GM19035 (cell line): ENCODE data around the gene LCE6A.

Experiments
- ATAC-seq: cut with Tn5 transposase; IDR thresholded peaks from one replicate; pipeline ENCODE4 v1.9.1; 2021; ENCODE audit not compliant: unreplicated experiment

LCE6A gene, protein sequence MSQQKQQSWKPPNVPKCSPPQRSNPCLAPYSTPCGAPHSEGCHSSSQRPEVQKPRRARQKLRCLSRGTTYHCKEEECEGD

DNA sequence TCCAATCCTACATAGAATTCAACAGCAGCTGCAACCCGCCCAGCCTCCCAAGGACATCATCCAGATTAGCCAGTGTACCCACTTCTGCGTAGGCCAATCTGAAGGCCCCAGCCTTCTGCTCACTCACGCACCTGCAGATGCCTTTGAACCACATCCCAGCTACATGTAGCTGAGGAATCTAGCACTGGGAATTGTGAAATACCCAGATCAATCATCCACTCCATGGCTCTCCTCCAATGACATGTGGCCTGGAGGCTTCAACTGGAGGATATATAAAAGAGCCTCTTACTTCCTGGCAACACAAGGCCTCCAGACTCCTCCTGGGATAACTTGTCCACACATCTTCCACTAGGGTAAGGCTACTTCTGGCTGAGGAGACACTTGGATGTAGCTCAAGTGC is at the start of gene LCE6A:
Gene LCE6A, plus strand, starts transcription at position 301 of the 400 bp plus-strand sequence. CDS start 665 bp downstream, outside the sequence.
- ATAC-seq, result no peak

GRCh38 chr1:152795686-152796085 is 47.0 kb upstream of the LCE6A start:
- ATAC-seq, result no peak

GRCh38 chr1:152796421-152796820 is 46.2 kb upstream of the LCE6A start, which contains the start of gene LCE1D:
TSS of gene LCE1D (plus strand) at chr1:152796721. CDS start at chr1:152797795, 1,074 bp downstream.
- no peak for ATAC-seq

GRCh38 chr1:152801333-152801732 is 41.3 kb upstream of the LCE6A start:
- no peak for ATAC-seq

DNA sequence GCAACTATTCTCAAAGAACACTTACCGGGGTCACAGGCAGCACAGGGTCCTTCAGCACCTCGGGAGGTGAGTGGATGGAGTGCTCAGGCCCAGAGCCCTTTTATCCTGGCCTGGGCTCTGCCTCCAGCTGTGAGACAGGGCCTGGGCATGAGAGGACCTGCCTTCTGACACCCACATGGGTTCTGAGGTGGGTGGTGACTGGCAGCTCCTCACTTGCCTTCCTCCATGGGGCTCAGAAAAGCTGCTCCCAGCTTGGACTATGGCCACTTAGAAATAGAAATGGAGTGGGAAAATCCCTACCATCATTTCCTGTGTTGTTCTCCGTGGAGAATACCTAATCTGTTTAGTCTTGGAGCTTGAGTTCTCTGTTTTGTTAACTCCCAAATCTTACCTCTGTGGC is 36.1 kb upstream of the LCE6A start, which contains the start of gene LCE1C:
Gene LCE1C, minus strand, starts transcription at position 76 of the 400 bp plus-strand sequence. CDS start 1,173 bp downstream, outside the sequence.
- no peak for ATAC-seq

- ATAC-seq, result no peak
Measured at GRCh38 chr1:152811050-152811449, 31.6 kb upstream of the LCE6A start.

DNA sequence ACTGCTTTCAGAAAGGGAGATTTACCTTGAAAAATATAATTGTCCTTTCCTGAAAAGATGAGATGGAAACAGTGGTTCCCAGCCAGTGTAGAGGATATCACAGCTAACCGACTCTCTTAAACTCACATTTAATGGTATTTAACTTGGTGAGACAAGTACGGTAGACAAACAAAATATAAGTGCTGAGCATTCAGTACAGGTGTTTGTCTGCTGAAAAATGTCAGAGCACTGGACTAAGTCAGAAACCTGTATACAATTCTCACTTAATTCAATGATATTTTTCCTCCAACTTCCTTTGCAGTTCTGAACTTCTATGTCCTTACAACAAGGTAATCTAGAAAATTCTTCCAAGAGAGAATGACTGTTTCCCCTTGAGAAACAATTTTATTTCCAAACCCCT is 31.0 kb upstream of the LCE6A start, which contains the start of gene LCE1B:
Gene LCE1B, plus strand, starts transcription at position 301 of the 400 bp plus-strand sequence. CDS start 476 bp downstream, outside the sequence.
- ATAC-seq, result no peak

- ATAC-seq, result no peak
Measured at GRCh38 chr1:152817309-152817708, 25.3 kb upstream of the LCE6A start.

DNA sequence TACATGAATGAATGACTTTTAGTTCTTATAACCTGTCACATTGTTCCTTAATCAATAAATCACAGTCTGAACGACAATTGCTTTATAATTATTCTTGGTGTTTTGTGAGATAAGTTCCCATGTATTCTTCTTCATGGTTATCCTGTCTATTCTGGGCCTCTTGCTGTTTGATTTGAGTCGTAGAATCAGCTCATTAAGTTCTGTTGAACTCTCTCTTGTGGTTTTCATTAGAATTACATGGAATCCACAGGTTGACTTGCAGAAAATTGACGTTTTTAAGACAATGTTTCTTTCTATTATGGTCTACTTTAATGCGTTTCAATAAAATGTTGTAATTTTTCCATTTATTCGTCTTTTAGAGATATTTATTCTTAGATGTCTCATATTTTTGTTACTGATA is 19.4 kb upstream of the LCE6A start:
- ATAC-seq, result no peak

GRCh38 chr1:152824964-152825363 is 17.7 kb upstream of the LCE6A start:
- no peak for ATAC-seq

DNA sequence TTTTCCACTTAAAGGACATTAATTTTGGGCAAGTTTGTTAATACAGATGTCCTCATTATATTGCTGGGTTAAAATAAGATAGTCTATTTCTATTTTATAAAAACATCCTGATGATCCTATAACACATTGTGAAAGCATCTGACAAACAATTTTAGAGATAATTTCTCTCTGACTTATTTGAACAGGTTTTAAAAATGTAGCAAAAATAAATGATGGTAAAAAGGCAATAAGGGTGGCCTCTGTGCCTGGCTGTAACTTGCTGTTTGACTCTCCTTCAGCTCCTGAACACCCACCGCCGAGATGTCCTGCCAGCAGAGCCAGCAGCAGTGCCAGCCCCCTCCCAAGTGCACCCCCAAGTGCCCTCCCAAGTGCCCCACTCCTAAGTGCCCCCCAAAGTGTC is 15.5 kb upstream of the LCE6A start, which contains the start of gene LCE1A:
Gene LCE1A, plus strand, starts transcription at position 301 of the 400 bp plus-strand sequence. Its CDS starts 0 bp downstream, at position 301.
- no peak for ATAC-seq

- ATAC-seq, result no peak
Measured at GRCh38 chr1:152836870-152837269, 5.8 kb upstream of the LCE6A start.

DNA sequence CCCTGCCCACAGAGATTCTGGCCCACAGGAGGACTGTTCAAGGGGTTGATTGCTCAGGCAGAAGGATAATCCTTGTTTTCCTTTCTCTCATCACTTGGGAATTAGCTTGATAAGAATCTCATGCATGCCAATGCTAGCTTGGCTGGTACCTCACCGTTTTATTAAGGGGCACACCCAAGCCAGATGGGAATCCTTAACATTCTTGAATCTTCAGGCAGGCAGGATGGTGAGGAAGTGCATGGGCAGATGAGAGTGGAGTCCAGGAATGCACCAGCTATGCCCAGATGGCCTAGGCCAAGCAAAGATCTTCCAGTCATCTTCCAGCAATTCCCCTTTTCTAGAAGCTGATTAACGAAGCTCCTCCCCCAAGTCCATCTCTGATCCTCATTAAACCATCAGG is 13.0 kb downstream of the LCE6A start:
- ATAC-seq, result no peak

- no peak for ATAC-seq
Measured at GRCh38 chr1:152858062-152858461, 15.4 kb downstream of the LCE6A start.

DNA sequence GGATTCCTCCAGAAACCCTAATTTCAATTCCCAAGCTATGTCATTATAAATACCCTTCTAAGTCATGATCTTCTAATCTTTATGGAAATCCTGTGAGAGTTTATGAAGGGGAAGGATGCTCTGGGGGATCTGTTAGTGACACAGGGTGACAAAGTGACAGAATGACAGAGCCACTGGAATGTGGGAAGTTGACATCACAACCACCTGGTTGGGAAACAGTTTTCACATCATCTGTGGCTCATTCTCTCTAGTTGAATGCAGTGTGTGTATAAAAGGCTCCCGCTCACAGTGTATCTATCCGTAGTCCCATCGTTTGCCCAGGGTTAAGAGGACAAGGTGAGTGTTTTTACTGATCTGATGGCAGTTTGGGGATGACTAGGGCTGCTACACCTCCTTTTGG is 17.0 kb downstream of the LCE6A start, which contains the start of gene LCE7A:
Gene LCE7A, plus strand, starts transcription at position 301 of the 400 bp plus-strand sequence. CDS start 702 bp downstream, outside the sequence.
- no peak for ATAC-seq

DNA sequence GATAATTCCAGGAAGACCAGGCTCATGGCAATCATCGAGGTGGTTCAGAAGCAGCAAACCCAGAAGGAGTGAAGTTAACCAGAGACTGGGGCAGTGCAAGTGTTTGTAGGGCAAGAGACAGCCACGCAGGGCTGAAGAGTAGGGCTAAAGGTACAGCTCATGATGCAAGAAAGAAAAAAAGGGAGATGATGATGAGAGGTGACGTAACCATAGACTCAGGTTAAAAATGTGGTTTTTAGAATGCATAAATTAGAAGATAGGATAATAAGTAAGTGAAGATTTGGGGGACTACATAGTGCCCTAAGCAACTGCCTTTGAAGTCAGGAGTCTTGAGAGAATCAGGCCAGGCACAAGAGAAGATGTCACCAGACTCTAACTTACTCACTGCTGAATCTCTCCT is 17.5 kb downstream of the LCE6A start:
- ATAC-seq, result no peak

DNA sequence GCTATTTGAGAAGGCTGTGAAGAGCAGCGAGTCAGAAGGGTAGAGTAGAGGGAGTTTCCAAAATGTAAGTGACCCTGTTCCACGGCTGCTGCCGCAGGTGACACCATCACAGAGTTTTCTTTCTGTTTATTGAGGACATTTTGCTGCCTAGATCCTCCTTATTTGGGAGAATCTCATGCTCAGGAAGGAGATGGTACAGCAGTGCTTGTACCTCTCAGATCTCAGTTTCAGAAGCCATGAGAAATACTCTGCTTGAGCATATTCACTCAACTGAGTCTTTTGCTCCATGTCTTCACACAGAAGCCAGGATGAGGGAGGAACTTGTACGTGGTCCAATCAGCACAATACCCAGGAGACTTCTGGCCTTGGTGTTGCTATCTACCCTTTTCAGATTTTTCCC is 18.7 kb downstream of the LCE6A start:
- ATAC-seq, result no peak

DNA sequence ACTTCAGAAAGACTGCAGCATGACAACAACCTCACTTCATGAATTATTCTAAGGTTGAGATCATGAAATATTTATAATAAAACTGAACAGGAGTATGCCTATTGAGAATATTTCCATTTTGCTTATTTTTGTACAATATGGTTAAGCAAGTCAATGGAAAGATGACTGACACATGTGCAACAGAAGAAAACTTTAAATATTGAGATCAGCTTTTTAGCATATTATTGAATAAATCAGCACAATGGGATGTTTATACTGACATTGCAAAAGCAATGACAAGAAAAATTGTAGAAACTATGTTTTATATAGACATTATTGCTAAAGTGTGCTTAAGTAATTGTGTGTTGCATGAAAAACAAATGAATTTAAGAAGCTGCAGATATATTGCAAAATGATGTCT is 21.8 kb downstream of the LCE6A start:
- ATAC-seq, result no peak

GRCh38 chr1:152866321-152866720 is 23.7 kb downstream of the LCE6A start:
- ATAC-seq, result no peak

GRCh38 chr1:152869808-152870419 is 27.3 kb downstream of the LCE6A start:
- ATAC-seq, result peak; percentile 54

DNA sequence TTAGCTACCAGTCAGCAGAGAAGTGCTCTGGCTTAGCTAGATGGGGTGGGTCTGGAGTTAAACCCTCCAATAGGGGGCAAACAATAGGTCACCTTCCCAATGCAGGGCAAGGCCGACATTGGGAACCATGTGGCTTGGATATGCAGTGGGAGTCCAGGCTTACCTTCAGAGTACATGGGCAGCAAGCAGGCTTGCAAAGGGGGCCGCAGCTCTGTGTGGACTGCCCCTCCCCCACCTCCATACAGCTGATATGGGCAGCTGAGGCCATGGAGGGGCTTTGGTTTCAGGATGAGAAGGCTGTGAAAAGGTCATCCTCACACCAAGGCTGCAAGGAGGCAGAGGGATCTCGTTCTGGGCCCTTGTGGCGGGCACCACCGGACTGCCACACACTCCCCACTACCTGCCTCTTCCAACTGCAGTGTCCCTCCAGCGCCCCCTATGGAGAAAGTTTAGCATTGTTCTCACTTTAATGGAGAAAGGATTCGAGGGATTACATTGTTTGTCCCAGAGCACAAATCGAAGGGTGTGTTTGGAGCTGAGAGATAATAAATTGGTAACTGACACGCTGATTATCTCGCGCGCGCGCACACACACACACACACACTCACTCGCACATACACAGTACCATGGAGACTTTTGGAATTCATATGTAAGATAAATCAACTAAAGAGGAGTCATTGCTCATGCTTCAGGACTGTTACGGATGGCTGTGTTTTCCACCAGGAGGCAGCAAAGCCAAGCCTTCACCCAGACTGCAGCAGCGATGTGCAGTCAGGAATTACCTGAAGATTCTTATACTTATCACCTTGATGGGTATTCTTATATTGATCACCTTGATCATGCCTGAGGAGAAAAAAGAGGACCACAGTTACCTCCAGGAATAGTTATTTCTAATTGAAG is 28.4 kb downstream of the LCE6A start:
- ATAC-seq, result peak; percentile 30
